KOPT-K1 (cell line): ENCODE data around the gene IGF2R.

ENCODE experiments used
- H3K27ac ChIP-seq: fragments of 200-600 bp; sonication (generic); 2 replicates; pipeline ENCODE4 v1.5.1; 2016; ENCODE audit warnings: antibody characterized with exemption, mild to moderate bottlenecking, low read depth, low read length; ENCODE audit not compliant: poor library complexity, severe bottlenecking
- H3K36me3 ChIP-seq: fragments of 200-600 bp; sonication (generic); 2 replicates; pipeline ENCODE4 v1.5.1; 2017; ENCODE audit warnings: antibody characterized with exemption, mild to moderate bottlenecking, low read length, moderate library complexity; ENCODE audit not compliant: insufficient read depth
- H3K9me3 ChIP-seq: fragments of 200-600 bp; sonication (generic); 2 replicates; pipeline ENCODE4 v1.5.1; 2017; ENCODE audit warnings: antibody characterized with exemption, low read length, mild to moderate bottlenecking; ENCODE audit not compliant: insufficient read depth, poor library complexity, severe bottlenecking

Gene IGF2R

GRCh38 chr6:160044687-160045086 lies 75.8 kb downstream of the IGF2R start:
- H3K27ac ChIP-seq: no peak overlapping the region
- peaks cover 100% of the 10 kb centered on the region for H3K36me3 ChIP-seq
- H3K9me3 ChIP-seq: no peaks in the 10 kb centered on the region

DNA sequence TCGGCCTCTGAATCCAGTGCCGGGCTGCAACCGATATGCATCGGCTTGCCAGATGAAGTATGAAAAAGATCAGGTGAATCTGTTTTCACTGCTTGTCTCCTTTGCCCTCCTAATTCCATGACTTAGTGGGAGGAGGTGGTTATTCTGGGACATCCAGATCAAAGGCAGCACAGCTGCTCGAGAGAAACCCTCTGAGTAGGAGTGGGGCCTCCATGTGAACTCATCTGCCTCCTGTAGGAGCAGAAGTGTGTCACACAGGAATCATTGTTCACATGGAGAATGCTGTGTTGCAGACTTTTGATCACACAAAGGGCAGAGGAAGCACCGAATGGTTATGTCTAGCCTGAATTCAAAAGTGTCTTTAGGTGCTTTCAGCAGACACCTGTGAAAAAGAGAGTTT lies 79.6 kb downstream of the IGF2R start:
- Histone ChIP-seq H3K27ac (no peak overlapping the region), H3K9me3 (no peaks in the 10 kb centered on the region), H3K36me3 (peaks cover 100% of the 10 kb centered on the region)

DNA sequence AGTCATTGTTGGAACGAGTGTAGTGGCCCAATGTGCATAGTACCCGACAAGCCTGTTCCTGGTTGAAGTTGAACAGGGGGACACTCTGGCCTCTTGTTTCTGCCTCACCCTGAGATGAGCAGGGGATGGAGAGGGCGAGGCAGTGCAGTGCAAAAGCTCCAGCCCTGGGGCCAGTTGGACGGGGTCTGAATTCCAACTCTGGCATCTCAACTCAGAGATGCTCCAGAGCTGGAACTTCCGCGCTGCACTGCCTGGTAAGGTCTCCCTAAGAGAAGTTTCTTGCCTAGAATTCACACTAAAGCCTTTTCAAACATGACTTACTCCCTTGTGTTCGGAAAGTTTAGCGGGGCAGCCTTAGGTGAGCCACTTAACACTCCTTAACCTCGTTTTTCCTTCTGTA lies 80.5 kb downstream of the IGF2R start:
- Histone ChIP-seq H3K36me3 (peaks cover 100% of the 10 kb centered on the region), H3K27ac (no peak overlapping the region), H3K9me3 (no peaks in the 10 kb centered on the region)

- Histone ChIP-seq H3K27ac (no peak overlapping the region), H3K9me3 (no peaks in the 10 kb centered on the region), H3K36me3 (peaks cover 100% of the 10 kb centered on the region)
Measured at GRCh38 chr6:160050022-160050421, 81.1 kb downstream of the IGF2R start.

GRCh38 chr6:160051390-160051789 lies 82.5 kb downstream of the IGF2R start:
- H3K36me3 ChIP-seq: peaks cover 100% of the 10 kb centered on the region
- no peaks in the 10 kb centered on the region for H3K9me3 ChIP-seq
- no peak overlapping the region for H3K27ac ChIP-seq

- H3K9me3 ChIP-seq: no peaks in the 10 kb centered on the region
- peaks cover 99% of the 10 kb centered on the region for H3K36me3 ChIP-seq
- H3K27ac ChIP-seq: no peak overlapping the region
Measured at GRCh38 chr6:160054271-160054670, 85.4 kb downstream of the IGF2R start.

GRCh38 chr6:160054913-160055312 lies 86.0 kb downstream of the IGF2R start:
- peaks cover 99% of the 10 kb centered on the region for H3K36me3 ChIP-seq
- no peak overlapping the region for H3K27ac ChIP-seq
- H3K9me3 ChIP-seq: no peaks in the 10 kb centered on the region

- H3K9me3 ChIP-seq: no peaks in the 10 kb centered on the region
- H3K36me3 ChIP-seq: peaks cover 99% of the 10 kb centered on the region
- no peak overlapping the region for H3K27ac ChIP-seq
Measured at GRCh38 chr6:160055378-160055777, 86.5 kb downstream of the IGF2R start.

GRCh38 chr6:160055813-160056212 lies 86.9 kb downstream of the IGF2R start:
- no peaks in the 10 kb centered on the region for H3K9me3 ChIP-seq
- no peak overlapping the region for H3K27ac ChIP-seq
- peaks cover 99% of the 10 kb centered on the region for H3K36me3 ChIP-seq

- no peaks in the 10 kb centered on the region for H3K9me3 ChIP-seq
- H3K36me3 ChIP-seq: peaks cover 99% of the 10 kb centered on the region
- no peak overlapping the region for H3K27ac ChIP-seq
Measured at GRCh38 chr6:160057080-160057479, 88.2 kb downstream of the IGF2R start.

- no peak overlapping the region for H3K27ac ChIP-seq
- peaks cover 99% of the 10 kb centered on the region for H3K36me3 ChIP-seq
- no peaks in the 10 kb centered on the region for H3K9me3 ChIP-seq
Measured at GRCh38 chr6:160058603-160059215, 89.8 kb downstream of the IGF2R start.

GRCh38 chr6:160060221-160060620 lies 91.3 kb downstream of the IGF2R start:
- peaks cover 99% of the 10 kb centered on the region for H3K36me3 ChIP-seq
- H3K9me3 ChIP-seq: no peaks in the 10 kb centered on the region
- no peak overlapping the region for H3K27ac ChIP-seq

DNA sequence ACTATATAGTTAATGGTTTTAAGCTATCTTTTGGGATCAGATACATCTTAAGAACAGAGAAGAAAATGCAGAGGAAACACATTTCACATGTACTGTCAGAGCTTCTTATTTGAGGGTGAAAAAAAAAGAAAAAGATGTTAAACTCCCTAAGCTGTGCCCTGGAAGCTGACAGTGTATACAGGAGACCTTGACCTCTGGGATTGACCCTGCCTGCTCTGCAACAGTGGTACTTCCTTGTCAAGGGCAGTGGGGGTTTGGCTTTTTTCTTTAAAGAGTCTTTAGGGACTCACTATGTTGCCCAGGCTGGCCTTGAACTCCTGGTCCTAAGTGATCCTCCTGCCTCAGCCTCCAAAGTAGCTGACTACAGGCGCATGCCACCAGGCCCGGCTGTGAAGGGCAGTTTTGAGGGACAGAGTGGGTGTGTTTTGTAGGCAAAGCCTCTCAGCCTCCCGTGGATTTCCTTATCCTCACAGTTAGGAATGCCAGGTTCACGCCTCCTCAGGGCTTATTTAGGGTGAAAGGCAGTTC lies 92.1 kb downstream of the IGF2R start:
- Histone ChIP-seq H3K36me3 (peaks cover 99% of the 10 kb centered on the region), H3K27ac (no peak overlapping the region), H3K9me3 (no peaks in the 10 kb centered on the region)

- Histone ChIP-seq H3K36me3 (peaks cover 99% of the 10 kb centered on the region), H3K9me3 (no peaks in the 10 kb centered on the region), H3K27ac (no peak overlapping the region)
Measured at GRCh38 chr6:160063771-160064413, 95.0 kb downstream of the IGF2R start.

DNA sequence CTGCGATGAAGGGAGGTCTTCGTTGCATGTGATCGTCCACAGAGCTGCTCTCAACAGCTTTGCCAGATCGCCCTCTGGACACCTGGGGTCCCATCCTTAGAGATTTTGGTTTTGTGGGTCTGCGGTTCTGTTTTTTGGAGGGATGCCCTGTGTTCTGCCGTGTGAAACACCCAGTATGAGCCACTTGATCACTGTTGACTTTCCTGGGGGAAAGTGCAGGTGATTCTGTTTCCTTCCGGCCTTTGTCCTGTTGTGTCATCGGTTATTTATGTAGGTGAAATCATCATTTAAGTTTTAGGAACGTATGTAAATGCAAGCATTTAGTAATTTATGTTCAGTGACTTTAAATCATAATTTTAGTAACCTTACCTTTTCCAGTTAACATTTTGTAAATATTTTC lies 96.3 kb downstream of the IGF2R start:
- Histone ChIP-seq H3K36me3 (peaks cover 99% of the 10 kb centered on the region), H3K27ac (no peak overlapping the region), H3K9me3 (no peaks in the 10 kb centered on the region)

- no peak overlapping the region for H3K27ac ChIP-seq
- no peaks in the 10 kb centered on the region for H3K9me3 ChIP-seq
- peaks cover 99% of the 10 kb centered on the region for H3K36me3 ChIP-seq
Measured at GRCh38 chr6:160067564-160067963, 98.7 kb downstream of the IGF2R start.
